ENCODE measurements around the gene NSUN2. TPM values are rescaled to one million over a fixed set of nuclear protein-coding genes. Genes with fewer than 3 reads are reported as not detected.

Gene NSUN2
- total RNA-seq, 6 experiments from 2014 or later: 59.9 to 67.7 (median 60.5) TPM

GRCh38 chr5:6615034-6615815 lies 17.6 kb downstream of the NSUN2 start:
- H3K36me3 Mint-ChIP-seq (ENCODE audit: low read depth): peaks cover 33% of the 10 kb centered on the region
- no peaks in the 10 kb centered on the region for H3K9me3 Mint-ChIP-seq
- H3K4me1 Mint-ChIP-seq (ENCODE audit: low read depth): peaks cover 7% of the 10 kb centered on the region; the same call in 1 of the 2 replicates
- H3K4me3 Mint-ChIP-seq: no peak overlapping the region
- no peak for DNase-seq
- TF ChIP-seq, protein P1, sequence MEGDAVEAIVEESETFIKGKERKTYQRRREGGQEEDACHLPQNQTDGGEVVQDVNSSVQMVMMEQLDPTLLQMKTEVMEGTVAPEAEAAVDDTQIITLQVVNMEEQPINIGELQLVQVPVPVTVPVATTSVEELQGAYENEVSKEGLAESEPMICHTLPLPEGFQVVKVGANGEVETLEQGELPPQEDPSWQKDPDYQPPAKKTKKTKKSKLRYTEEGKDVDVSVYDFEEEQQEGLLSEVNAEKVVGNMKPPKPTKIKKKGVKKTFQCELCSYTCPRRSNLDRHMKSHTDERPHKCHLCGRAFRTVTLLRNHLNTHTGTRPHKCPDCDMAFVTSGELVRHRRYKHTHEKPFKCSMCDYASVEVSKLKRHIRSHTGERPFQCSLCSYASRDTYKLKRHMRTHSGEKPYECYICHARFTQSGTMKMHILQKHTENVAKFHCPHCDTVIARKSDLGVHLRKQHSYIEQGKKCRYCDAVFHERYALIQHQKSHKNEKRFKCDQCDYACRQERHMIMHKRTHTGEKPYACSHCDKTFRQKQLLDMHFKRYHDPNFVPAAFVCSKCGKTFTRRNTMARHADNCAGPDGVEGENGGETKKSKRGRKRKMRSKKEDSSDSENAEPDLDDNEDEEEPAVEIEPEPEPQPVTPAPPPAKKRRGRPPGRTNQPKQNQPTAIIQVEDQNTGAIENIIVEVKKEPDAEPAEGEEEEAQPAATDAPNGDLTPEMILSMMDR (IDR thresholded peaks at IDR 0.05): no peak
- H3K27me3 Mint-ChIP-seq (ENCODE audit: insufficient read depth): no peaks in the 10 kb centered on the region
- H3K27ac Mint-ChIP-seq: peak overlapping the region; percentile 44; the same call in 1 of the 2 replicates

DNA sequence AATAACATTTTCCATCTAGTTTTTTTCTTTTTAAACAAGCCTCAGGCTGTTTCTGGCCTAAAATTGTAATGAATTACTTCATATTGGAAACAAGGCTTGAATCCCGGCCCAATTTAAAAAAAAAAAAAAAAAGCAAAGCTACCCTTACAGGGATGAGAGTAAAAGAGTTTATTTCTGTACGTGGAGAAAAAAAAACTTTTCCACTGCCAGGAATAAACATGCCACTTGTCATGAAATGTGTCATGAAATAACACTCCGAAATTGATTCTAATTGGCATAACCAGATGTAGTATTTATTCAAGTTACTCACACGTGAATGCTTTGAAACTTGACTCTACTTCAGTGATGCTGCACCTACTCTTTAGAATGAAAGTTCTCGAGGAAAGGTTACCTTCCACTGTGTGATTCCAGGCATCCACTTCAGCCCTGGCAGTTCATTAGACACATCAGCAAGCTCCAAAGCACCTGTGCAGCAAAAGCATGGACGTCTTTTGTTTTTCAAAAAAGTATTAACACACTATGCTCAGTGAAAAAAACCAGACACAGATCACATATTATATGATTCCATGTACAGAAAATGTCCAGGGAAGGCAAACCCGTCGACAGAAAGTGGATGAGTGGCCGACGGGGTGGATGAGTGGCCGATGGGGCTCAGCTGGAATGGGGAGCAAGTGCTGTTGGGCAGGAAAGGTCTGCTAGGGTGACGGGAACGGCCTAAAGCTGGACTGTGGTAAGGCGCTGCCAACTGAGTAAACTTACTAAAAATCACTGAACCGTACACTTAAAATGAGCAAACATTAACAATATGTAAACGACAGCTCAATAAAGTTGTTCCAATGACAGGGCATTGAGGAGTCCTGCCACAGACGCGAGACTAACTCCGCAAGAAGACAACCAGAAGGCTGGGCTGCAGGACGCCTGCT lies 21.2 kb downstream of the NSUN2 start:
- Mint-ChIP-seq H3K4me1 (ENCODE audit: low read depth) (peaks cover 7% of the 10 kb centered on the region; the same call in 1 of the 2 replicates), H3K27me3 (ENCODE audit: insufficient read depth) (no peaks in the 10 kb centered on the region), H3K9me3 (no peaks in the 10 kb centered on the region), H3K4me3 (no peak overlapping the region), H3K36me3 (ENCODE audit: low read depth) (peaks cover 26% of the 10 kb centered on the region; the same call in 1 of the 2 replicates), H3K27ac (no peak overlapping the region)
- no peak for DNase-seq
- TF ChIP-seq, protein P1 (IDR thresholded peaks at IDR 0.05): no peak

- H3K27me3 Mint-ChIP-seq (ENCODE audit: insufficient read depth): no peaks in the 10 kb centered on the region
- H3K27ac Mint-ChIP-seq: no peak overlapping the region
- peaks cover 29% of the 10 kb centered on the region for H3K36me3 Mint-ChIP-seq (ENCODE audit: low read depth)
- DNase-seq: no peak
- no peaks in the 10 kb centered on the region for H3K4me1 Mint-ChIP-seq (ENCODE audit: low read depth)
- H3K9me3 Mint-ChIP-seq: no peaks in the 10 kb centered on the region
- TF ChIP-seq, protein P1 (IDR thresholded peaks at IDR 0.05): no peak
- no peak overlapping the region for H3K4me3 Mint-ChIP-seq
Observed at GRCh38 chr5:6608016-6608415, 24.8 kb downstream of the NSUN2 start.

DNA sequence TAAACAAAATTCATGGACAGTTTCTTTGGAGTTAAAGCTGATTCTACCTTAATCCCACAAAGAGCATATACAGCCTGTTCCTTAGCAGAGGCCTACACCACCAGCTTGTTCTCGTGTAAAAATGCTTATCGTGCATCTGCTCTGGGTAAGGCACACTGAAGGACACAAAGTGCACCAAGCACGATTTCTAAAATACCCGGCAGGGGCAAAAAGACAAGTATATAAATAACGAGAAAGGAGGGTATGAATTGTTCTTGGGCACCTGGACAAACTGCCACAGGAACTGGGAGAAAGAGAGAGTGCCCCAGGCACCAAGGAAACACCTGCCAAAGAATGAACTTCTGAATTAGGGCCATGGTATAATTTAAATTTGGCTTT lies 25.3 kb downstream of the NSUN2 start:
- H3K9me3 Mint-ChIP-seq: no peaks in the 10 kb centered on the region
- H3K4me1 Mint-ChIP-seq (ENCODE audit: low read depth): no peaks in the 10 kb centered on the region
- H3K4me3 Mint-ChIP-seq: no peak overlapping the region
- TF ChIP-seq, protein P1 (IDR thresholded peaks at IDR 0.05): no peak
- no peak for DNase-seq
- no peaks in the 10 kb centered on the region for H3K27me3 Mint-ChIP-seq (ENCODE audit: insufficient read depth)
- no peak overlapping the region for H3K27ac Mint-ChIP-seq
- H3K36me3 Mint-ChIP-seq (ENCODE audit: low read depth): peaks cover 33% of the 10 kb centered on the region

DNA sequence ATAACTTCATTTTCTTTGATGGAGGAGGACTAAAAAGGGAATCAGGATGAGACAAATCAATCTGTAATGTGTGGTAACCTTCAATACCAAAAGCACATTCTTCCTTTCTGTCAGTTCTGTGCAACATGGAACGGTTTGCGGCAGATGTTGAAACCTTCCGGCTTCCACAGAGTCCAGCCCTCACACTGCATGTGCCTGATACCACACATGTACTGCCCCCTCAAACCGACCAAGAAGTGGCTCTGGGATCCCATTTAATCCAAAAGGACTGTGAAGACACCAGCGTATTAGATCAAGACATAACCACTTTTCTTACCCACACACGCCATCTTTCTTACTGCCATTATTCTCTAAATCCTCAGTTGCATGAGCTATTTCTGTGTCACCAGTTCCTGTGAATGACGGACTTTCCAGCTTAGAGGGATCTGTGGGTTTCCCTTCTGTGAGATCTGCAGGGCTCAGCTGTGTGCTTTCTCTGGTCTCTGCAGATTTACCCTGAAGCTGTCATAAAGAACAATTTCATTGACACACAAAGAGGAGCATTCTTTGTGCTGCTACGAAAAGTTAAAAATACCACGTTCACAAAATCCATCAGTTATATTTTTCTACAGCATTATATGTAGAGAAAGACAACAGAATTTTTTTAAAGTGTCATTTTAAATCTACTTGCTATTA lies 25.8 kb downstream of the NSUN2 start:
- no peaks in the 10 kb centered on the region for H3K9me3 Mint-ChIP-seq
- no peak overlapping the region for H3K4me3 Mint-ChIP-seq
- H3K36me3 Mint-ChIP-seq (ENCODE audit: low read depth): peaks cover 38% of the 10 kb centered on the region
- no peaks in the 10 kb centered on the region for H3K27me3 Mint-ChIP-seq (ENCODE audit: insufficient read depth)
- TF ChIP-seq, protein P1 (IDR thresholded peaks at IDR 0.05): no peak
- H3K27ac Mint-ChIP-seq: no peak overlapping the region
- no peaks in the 10 kb centered on the region for H3K4me1 Mint-ChIP-seq (ENCODE audit: low read depth)
- no peak for DNase-seq

Measured in HFFc6 (cell line).